ENCODE data around the gene EIF3J. TPM values are rescaled to one million over a fixed set of nuclear protein-coding genes. Genes with fewer than 3 reads are reported as not detected.

The EIF3J gene
- total RNA-seq, 1 experiment from 2014 or later, result 117 TPM

GRCh38 chr15:44569316-44569715 is 32.4 kb downstream of the EIF3J start:
- H3K4me1 ChIP-seq (replicated peaks; ENCODE audit: insufficient read depth), result no peaks in the 10 kb centered on the region
- H3K4me2 ChIP-seq, result no peak overlapping the region
- intact Hi-C loops (cut with micrococcal nuclease; ENCODE audit: unreplicated experiment), result no loop called here
- peaks cover 7% of the 10 kb centered on the region; the same call in 1 of the 2 replicates for H3F3A ChIP-seq (ENCODE audit: insufficient read depth, low read depth)
- no peak overlapping the region for H3K4me3 ChIP-seq
- H3K9me3 ChIP-seq (ENCODE audit: insufficient read depth, low read depth), result no peaks in the 10 kb centered on the region
- no peak for DNase-seq
- H3K27me3 ChIP-seq (ENCODE audit: insufficient read depth, low read depth), result no peaks in the 10 kb centered on the region
- peaks cover 13% of the 10 kb centered on the region; the same call in 1 of the 2 replicates for H3K36me3 ChIP-seq (ENCODE audit: low read depth)
- no peaks in the 10 kb centered on the region for H3K9me2 ChIP-seq (ENCODE audit: insufficient read depth)
- BruUV-seq (replicated peaks), result no TSS peak
- CTCF ChIA-PET, result no interaction called here
- no peaks in the 10 kb centered on the region for H3K79me2 ChIP-seq (ENCODE audit: low read depth)
- TF ChIP-seq CTCF (conservative IDR thresholded peaks at IDR 0.05) (no peak), EZH2 (IDR thresholded peaks at IDR 0.05; ENCODE audit: low read depth) (no peak)
- H3K27ac ChIP-seq, result no peak overlapping the region
- POLR2A ChIA-PET (ENCODE audit: unreplicated experiment), result no interaction called here
- H2AFZ ChIP-seq, result no peak overlapping the region
- H4K20me1 ChIP-seq (ENCODE audit: insufficient read depth), result no peaks in the 10 kb centered on the region

- POLR2A ChIA-PET (ENCODE audit: unreplicated experiment), result interaction anchor here (0.6 kb wide), 1 partner anchor 54 kb away, joined by 3 read pairs; no protein-coding TSS in a partner anchor
These were observed 33.4 kb downstream of the EIF3J start for GRCh38 chr15:44570361-44570760.

GRCh38 chr15:44573386-44573785 is 36.4 kb downstream of the EIF3J start:
- H2AFZ ChIP-seq, result no peak overlapping the region
- no peak for DNase-seq
- no peak overlapping the region for H3K4me2 ChIP-seq
- no peak overlapping the region for H3K27ac ChIP-seq
- H3F3A ChIP-seq (ENCODE audit: insufficient read depth, low read depth), result no peaks in the 10 kb centered on the region
- no peaks in the 10 kb centered on the region for H3K27me3 ChIP-seq (ENCODE audit: insufficient read depth, low read depth)
- intact Hi-C loops (cut with micrococcal nuclease; ENCODE audit: unreplicated experiment), result no loop called here
- POLR2A ChIA-PET (ENCODE audit: unreplicated experiment), result interaction anchor here (0.5 to 0.6 kb wide), 2 partner anchors 696 to 702 kb away, joined by 3 to 5 read pairs; no protein-coding TSS in a partner anchor
- no TSS peak for BruUV-seq (replicated peaks)
- no peaks in the 10 kb centered on the region for H3K9me3 ChIP-seq (ENCODE audit: insufficient read depth, low read depth)
- H3K79me2 ChIP-seq (ENCODE audit: low read depth), result no peaks in the 10 kb centered on the region
- CTCF ChIA-PET, result no interaction called here
- H4K20me1 ChIP-seq (ENCODE audit: insufficient read depth), result no peaks in the 10 kb centered on the region
- H3K4me1 ChIP-seq (replicated peaks; ENCODE audit: insufficient read depth), result no peaks in the 10 kb centered on the region
- no peak overlapping the region for H3K4me3 ChIP-seq
- no peak for TF ChIP-seq EZH2 (IDR thresholded peaks at IDR 0.05; ENCODE audit: low read depth)
- TF ChIP-seq CTCF (conservative IDR thresholded peaks at IDR 0.05), result no peak
- no peaks in the 10 kb centered on the region for H3K9me2 ChIP-seq (ENCODE audit: insufficient read depth)
- H3K36me3 ChIP-seq (ENCODE audit: low read depth), result no peaks in the 10 kb centered on the region

More at GRCh38 chr15:44570361-44570760, 33.4 kb downstream of the EIF3J start:
- Histone ChIP-seq H3F3A (ENCODE audit: insufficient read depth, low read depth) (peaks cover 5% of the 10 kb centered on the region; the same call in 1 of the 2 replicates), H3K27me3 (ENCODE audit: insufficient read depth, low read depth) (no peaks in the 10 kb centered on the region), H3K27ac (no peak overlapping the region), H3K9me3 (ENCODE audit: insufficient read depth, low read depth) (no peaks in the 10 kb centered on the region), H3K79me2 (ENCODE audit: low read depth) (no peaks in the 10 kb centered on the region), H4K20me1 (ENCODE audit: insufficient read depth) (no peaks in the 10 kb centered on the region), H2AFZ (no peak overlapping the region), H3K4me3 (no peak overlapping the region), H3K9me2 (ENCODE audit: insufficient read depth) (no peaks in the 10 kb centered on the region), H3K4me1 (replicated peaks; ENCODE audit: insufficient read depth) (no peaks in the 10 kb centered on the region), H3K36me3 (ENCODE audit: low read depth) (0 out of 2 replicates have a peak, but pooled peaks cover 3% of the 10 kb centered on the region), H3K4me2 (no peak overlapping the region)
- DNase-seq, result no peak
- CTCF ChIA-PET, result no interaction called here
- no TSS peak for BruUV-seq (replicated peaks)
- TF ChIP-seq EZH2 (IDR thresholded peaks at IDR 0.05; ENCODE audit: low read depth) (no peak), CTCF (conservative IDR thresholded peaks at IDR 0.05) (no peak)
- intact Hi-C loops (cut with micrococcal nuclease; ENCODE audit: unreplicated experiment), result no loop called here
